Measurements from ENCODE around the gene ZNF443. TPM values are rescaled to one million over a fixed set of nuclear protein-coding genes. Genes with fewer than 3 reads are reported as not detected.
A peak's percentile ranks its signal among the peaks of the same experiment; 100 is the strongest.
"Not testable (repeated sequence)": the region's sequence is repeated elsewhere in the genome, so short reads cannot be mapped to it uniquely, and the experiment has no call there.

Gene ZNF443
- total RNA-seq (1 to 10 TPM; 3.3 to 9.4 TPM), polyA plus RNA-seq (1 to 10 TPM; 1.4 to 2.6 TPM)
- long read RNA-seq, donor 1, partial matches to known transcripts = 10 of 12 reads
- long read RNA-seq, donor 1, other reads (novel, unspliced or antisense) = 0 of 12 reads
- long read RNA-seq, donor 2, partial matches to known transcripts = 0 of 1 reads
- long read RNA-seq, donor 2, other reads (novel, unspliced or antisense) = 0 of 1 reads
- long read RNA-seq, donor 3, partial matches to known transcripts = 0 of 3 reads
- long read RNA-seq, donor 3, other reads (novel, unspliced or antisense) = 0 of 3 reads
- long read RNA-seq, donor 4 = 0 reads
- long read RNA-seq, donor 5, transcript ZNF443-201 (4 exons, 2,663 nt) = major isoform, 10 of 10 reads
- long read RNA-seq, donor 5, partial matches to known transcripts = 0 of 10 reads
- long read RNA-seq, donor 5, other reads (novel, unspliced or antisense) = 0 of 10 reads

- DNase-seq (peak; percentile 98 to 99 (median 99)), ATAC-seq (ENCODE audit: insufficient read depth, low FRiP score) (peak; percentile 99)
- TF ChIP-seq CTCF (IDR thresholded peaks at IDR 0.05; ENCODE audit: control extremely low read depth, extremely low read depth) = no peak
- Histone ChIP-seq H3K9me3 (ENCODE audit: control insufficient read depth in 4 of 4, insufficient read depth in 3 of 4, low read length in 3 of 4) (peaks cover 0 to 3% (median 0%) of the 10 kb centered on the region in 4 donors), H3K4me3 (peak within 1 kb of the TSS; percentile 75), H3K27me3 (ENCODE audit: control insufficient read depth in 3 of 3, insufficient read depth in 3 of 3, low read length in 2 of 3) (no peaks in the 10 kb centered on the region), H3K9ac (ENCODE audit: insufficient read depth in 1 of 2, low read length in 2 of 2) (peak within 1 kb of the TSS in 1 of 2 donors; percentile 82), H3K27ac (ENCODE audit: low read depth in 1 of 2, low read length in 1 of 2) (peak within 1 kb of the TSS; percentile 80 to 90), H3K36me3 (ENCODE audit: control insufficient read depth in 4 of 4, insufficient read depth in 4 of 4, low read length in 4 of 4) (no peaks in the 10 kb centered on the region), H3K4me1 (ENCODE audit: control insufficient read depth in 5 of 5, insufficient read depth in 5 of 5, low read length in 5 of 5) (peaks cover 0 to 6% (median 0%) of the 10 kb centered on the region in 5 donors)
- WGBS, 2 donors = 0% methylated on average over 45 to 59 of the region's 59 CpGs
These were observed at the start of gene ZNF443 for GRCh38 chr19:12440541-12441316. Gene ZNF443 (minus strand): TSS chr19:12441021. CDS start chr19:12440914, 107 bp downstream.

- H3K9ac ChIP-seq (ENCODE audit: insufficient read depth in 1 of 2, low read length in 2 of 2); H3K9me3 ChIP-seq (ENCODE audit: control insufficient read depth in 4 of 4, insufficient read depth in 3 of 4, low read length in 3 of 4); H3K27me3 ChIP-seq (ENCODE audit: control insufficient read depth in 3 of 3, insufficient read depth in 3 of 3, low read length in 2 of 3); ATAC-seq (ENCODE audit: insufficient read depth, low FRiP score); DNase-seq; H3K36me3 ChIP-seq (ENCODE audit: control insufficient read depth in 4 of 4, insufficient read depth in 4 of 4, low read length in 4 of 4); H3K27ac ChIP-seq (ENCODE audit: low read depth in 1 of 2, low read length in 1 of 2); H3K4me3 ChIP-seq: not testable (repeated sequence)
- 87 to 96% methylated on average over 1 of the region's 1 CpG for WGBS, 2 donors
- H3K4me1 ChIP-seq (ENCODE audit: control insufficient read depth in 5 of 5, insufficient read depth in 5 of 5, low read length in 5 of 5) = peaks cover 0 to 20% (median 7%) of the 10 kb centered on the region in 5 donors
These were observed 45.5 kb upstream of the ZNF443 start for GRCh38 chr19:12486265-12486783.

GRCh38 chr19:12485571-12485970, 44.8 kb upstream of the ZNF443 start:
- ATAC-seq (ENCODE audit: insufficient read depth, low FRiP score) (no peak), DNase-seq (no peak)
- peaks cover 0 to 20% (median 7%) of the 10 kb centered on the region in 5 donors for H3K4me1 ChIP-seq (ENCODE audit: control insufficient read depth in 5 of 5, insufficient read depth in 5 of 5, low read length in 5 of 5)
- WGBS, 2 donors = 83 to 88% methylated on average over 3 of the region's 3 CpGs
- no peak for TF ChIP-seq CTCF (IDR thresholded peaks at IDR 0.05; ENCODE audit: control extremely low read depth, extremely low read depth)
- H3K9ac ChIP-seq (ENCODE audit: insufficient read depth in 1 of 2, low read length in 2 of 2) = no peak overlapping the region
- H3K27ac ChIP-seq (ENCODE audit: low read depth in 1 of 2, low read length in 1 of 2) = no peak overlapping the region
- no peaks in the 10 kb centered on the region for H3K27me3 ChIP-seq (ENCODE audit: control insufficient read depth in 3 of 3, insufficient read depth in 3 of 3, low read length in 2 of 3)
- H3K9me3 ChIP-seq (ENCODE audit: control insufficient read depth in 4 of 4, insufficient read depth in 3 of 4, low read length in 3 of 4) = no peaks in the 10 kb centered on the region
- peaks cover 0 to 2% (median 0%) of the 10 kb centered on the region in 4 donors for H3K36me3 ChIP-seq (ENCODE audit: control insufficient read depth in 4 of 4, insufficient read depth in 4 of 4, low read length in 4 of 4)
- H3K4me3 ChIP-seq = no peak overlapping the region

GRCh38 chr19:12485052-12485416, 44.2 kb upstream of the ZNF443 start:
- 2 to 4% methylated on average over 11 of the region's 11 CpGs for WGBS, 2 donors
- H3K9ac ChIP-seq (ENCODE audit: insufficient read depth in 1 of 2, low read length in 2 of 2) = peak overlapping the region; percentile 82 to 96
- H3K27ac ChIP-seq (ENCODE audit: low read depth in 1 of 2, low read length in 1 of 2) = peak overlapping the region; percentile 24 to 78
- no peak for TF ChIP-seq CTCF (IDR thresholded peaks at IDR 0.05; ENCODE audit: control extremely low read depth, extremely low read depth)
- H3K9me3 ChIP-seq (ENCODE audit: control insufficient read depth in 4 of 4, insufficient read depth in 3 of 4, low read length in 3 of 4) = no peaks in the 10 kb centered on the region
- peak overlapping the region; percentile 93 for H3K4me3 ChIP-seq
- peaks cover 0 to 2% (median 0%) of the 10 kb centered on the region in 4 donors for H3K36me3 ChIP-seq (ENCODE audit: control insufficient read depth in 4 of 4, insufficient read depth in 4 of 4, low read length in 4 of 4)
- ATAC-seq (ENCODE audit: insufficient read depth, low FRiP score) (peak; percentile 21), DNase-seq (no peak)
- H3K4me1 ChIP-seq (ENCODE audit: control insufficient read depth in 5 of 5, insufficient read depth in 5 of 5, low read length in 5 of 5) = peaks cover 0 to 20% (median 7%) of the 10 kb centered on the region in 5 donors
- H3K27me3 ChIP-seq (ENCODE audit: control insufficient read depth in 3 of 3, insufficient read depth in 3 of 3, low read length in 2 of 3) = no peaks in the 10 kb centered on the region

Measured in lung (tissue), 16 donors.